Left lung (tissue), 14 donors: ENCODE measurements around the gene FBRSL1. TPM values are rescaled to one million over a fixed set of nuclear protein-coding genes. Genes with fewer than 3 reads are reported as not detected.
"Not testable (repeated sequence)": the region's sequence is repeated elsewhere in the genome, so short reads cannot be mapped to it uniquely, and the experiment has no call there.

Experiments used
- ATAC-seq: fragments of 200-7000 bp; cut with Tn5 transposase; one replicate; pipeline ENCODE4 v1.9.1; 2020; ENCODE audit warnings: moderate library complexity
- DNase-seq, 4 donors: peaks; one replicate each; pipeline ENCODE4 v3.0.0-alpha.2; 2013 to 2020
- H3K27ac ChIP-seq, 2 donors: fragments of 200-600 bp; sonication (generic) in 1 of 2; one replicate each; pipeline versions ENCODE4 v1.5.0 to v1.8.0; 2020 to 2021
- H3K27me3 ChIP-seq, 2 donors: fragments of 200-600 bp; sonication (generic) in 1 of 2; one replicate each; pipeline versions ENCODE4 v1.5.0 to v1.8.0; 2020 to 2021
- H3K36me3 ChIP-seq, 2 donors: fragments of 200-600 bp; sonication (generic) in 1 of 2; one replicate each; pipeline versions ENCODE4 v1.5.0 to v1.8.0; 2020 to 2021
- H3K4me1 ChIP-seq, 2 donors: fragments of 200-600 bp; one replicate each; pipeline ENCODE4 v1.8.0; 2021
- H3K4me3 ChIP-seq, 2 donors: fragments of 200-600 bp; sonication (generic) in 1 of 2; one replicate each; pipeline versions ENCODE4 v1.5.0 to v1.8.0; 2020 to 2021; ENCODE audit warnings: mild to moderate bottlenecking in 1 of 2
- H3K9me3 ChIP-seq, 2 donors: fragments of 200-600 bp; sonication (generic) in 1 of 2; one replicate each; pipeline versions ENCODE4 v1.5.0 to v1.8.0; 2020 to 2021
- intact Hi-C, 2 donors: fragments of 100-400 bp; cut with DNase I; formaldehyde crosslinking; loops; one replicate each; pipeline versions ENCODE4 v1.11.2 to v1.14.2; 2022
- long read RNA-seq, 12 donors: library from polyadenylated mRNA in 2 of 12; unstranded in 2 of 12; transcript quantifications; one replicate each; pipeline ENCODE4 v2.0.0 and lab custom pipeline, GENCODE V29; 2019 to 2026
- polyA plus RNA-seq, 6 donors: library from polyadenylated mRNA; unstranded; fragments of 120-200 nt; gene quantifications; one replicate each; pipeline ENCODE4 v1.2.1, GENCODE V29; 2013; ENCODE audit not compliant: insufficient read length in 6 of 6
- total RNA-seq, 2 donors: library from RNA; stranded (reverse); fragmentation: NEBNext Ultra II Directional; extraction: Animal tissue kit (Norgen Biotek cat#: 25700); gene quantifications; one replicate each; pipeline ENCODE4 v1.2.1, GENCODE V29; 2021
- TF ChIP-seq, protein P1 (sequence below), 2 donors: fragments of 200-600 bp; sonication (generic) in 1 of 2; IDR thresholded peaks; one replicate each; pipeline versions ENCODE4 v1.5.0 to v1.8.0; 2021; ENCODE audit warnings: antibody characterized with exemption in 2 of 2
- donor health status: DM: no; HTN: yes; CAD: no.
- donor health status: DM: no; HTN: no; CAD: no.

The FBRSL1 gene
- total RNA-seq (10 to 100 TPM; 44.7 to 49.4 TPM), polyA plus RNA-seq (100 to 1,000 TPM in 2 of 6 donors, 10 to 100 TPM in 4; 58.7 to 113 (median 91.9) TPM)
- long read RNA-seq, donor 1, partial matches to known transcripts = 5 of 28 reads
- long read RNA-seq, donor 1, other reads (novel, unspliced or antisense) = 22 of 28 reads
- long read RNA-seq, donor 2, partial matches to known transcripts = 27 of 30 reads
- long read RNA-seq, donor 2, other reads (novel, unspliced or antisense) = 0 of 30 reads
- long read RNA-seq, donor 3, partial matches to known transcripts = 11 of 17 reads
- long read RNA-seq, donor 3, other reads (novel, unspliced or antisense) = 6 of 17 reads
- long read RNA-seq, donor 4, partial matches to known transcripts = 0 of 2 reads
- long read RNA-seq, donor 4, other reads (novel, unspliced or antisense) = 2 of 2 reads
- long read RNA-seq, donor 5, partial matches to known transcripts = 19 of 29 reads
- long read RNA-seq, donor 5, other reads (novel, unspliced or antisense) = 7 of 29 reads
- long read RNA-seq, donor 6, partial matches to known transcripts = 9 of 15 reads
- long read RNA-seq, donor 6, other reads (novel, unspliced or antisense) = 5 of 15 reads
- long read RNA-seq, donor 7, partial matches to known transcripts = 0 of 1 reads
- long read RNA-seq, donor 7, other reads (novel, unspliced or antisense) = 0 of 1 reads
- long read RNA-seq, donor 8, partial matches to known transcripts = 21 of 23 reads
- long read RNA-seq, donor 8, other reads (novel, unspliced or antisense) = 0 of 23 reads
- long read RNA-seq, donor 9 = 0 reads
- long read RNA-seq, donor 10 = 0 reads
- long read RNA-seq, donor 11, partial matches to known transcripts = 0 of 10 reads
- long read RNA-seq, donor 11, other reads (novel, unspliced or antisense) = 10 of 10 reads
- long read RNA-seq, donor 12, partial matches to known transcripts = 0 of 6 reads
- long read RNA-seq, donor 12, other reads (novel, unspliced or antisense) = 5 of 6 reads

DNA sequence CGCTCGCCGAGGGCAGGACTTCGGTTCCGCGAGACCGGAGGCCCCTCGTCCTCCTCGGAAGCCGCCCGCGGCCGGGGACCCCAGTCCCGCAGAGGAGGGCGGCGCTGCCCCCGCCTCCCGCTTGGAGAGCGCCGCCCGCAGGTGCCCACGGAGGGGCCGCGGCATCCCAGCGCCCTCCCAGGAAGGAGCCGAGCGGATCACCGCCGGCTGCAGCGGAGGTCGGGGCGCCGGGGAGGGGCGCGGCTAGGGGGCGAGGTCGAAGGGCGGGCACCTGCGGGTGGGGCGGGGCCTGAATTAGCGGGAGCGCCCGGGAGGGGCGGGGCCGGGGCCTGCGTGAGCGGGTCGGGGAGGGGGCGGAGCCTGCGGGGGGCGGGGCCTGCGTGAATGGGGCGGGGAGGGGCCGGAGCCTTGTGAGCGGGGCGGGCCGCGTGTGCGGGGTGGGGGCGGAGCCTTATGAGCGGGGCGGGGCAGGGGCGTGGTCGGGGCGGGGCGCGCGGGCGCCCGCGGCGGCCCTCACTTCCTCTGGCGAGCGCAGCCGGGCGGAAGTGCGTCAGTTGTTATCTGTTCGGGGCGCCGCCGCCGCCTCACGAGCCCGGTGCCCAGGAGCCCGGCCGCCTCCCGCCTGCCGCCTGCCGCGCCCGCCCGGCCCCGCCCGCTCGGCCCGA lies at the start of gene FBRSL1:
FBRSL1 (plus strand) TSS at position 550 of the 665 bp plus-strand sequence.
- intact Hi-C loops = no loop called here
- H3K4me1 ChIP-seq = peaks cover 23 to 61% of the 10 kb centered on the region in 2 donors

DNA sequence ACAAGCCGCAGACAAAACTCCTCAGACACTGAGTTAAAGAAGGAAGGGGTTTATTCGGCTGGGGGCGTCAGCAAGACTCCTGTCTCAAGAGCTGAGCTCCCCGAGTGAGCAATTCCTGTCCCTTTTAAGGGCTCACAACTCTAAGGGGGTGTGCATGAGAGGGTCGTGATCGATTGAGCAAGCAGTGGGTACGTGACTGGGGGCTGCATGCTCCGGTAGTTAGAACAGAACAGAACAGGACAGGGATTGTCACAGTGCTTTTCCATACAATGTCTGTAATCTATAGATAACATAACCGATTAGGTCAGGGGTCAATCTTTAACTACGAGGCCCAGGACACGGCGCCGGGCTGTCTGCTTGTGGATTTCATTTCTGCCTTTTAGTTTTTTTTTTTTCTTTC lies 49.5 kb upstream of the FBRSL1 start:
- H3K9me3 ChIP-seq, ATAC-seq, intact Hi-C loops, H3K4me3 ChIP-seq, H3K36me3 ChIP-seq, H3K27ac ChIP-seq, H3K4me1 ChIP-seq: not testable (repeated sequence)
- H3K27me3 ChIP-seq = peaks cover 0 to 58% of the 10 kb centered on the region in 2 donors
- DNase-seq = peak in 1 of 4 donors; percentile 34

More for the DNA sequence above, at the start of gene FBRSL1:
- ATAC-seq = peak; percentile 85
- peak within 1 kb of the TSS; percentile 64 to 75 for H3K4me3 ChIP-seq
- no peaks in the 10 kb centered on the region for H3K27me3 ChIP-seq
- TF ChIP-seq, protein P1, sequence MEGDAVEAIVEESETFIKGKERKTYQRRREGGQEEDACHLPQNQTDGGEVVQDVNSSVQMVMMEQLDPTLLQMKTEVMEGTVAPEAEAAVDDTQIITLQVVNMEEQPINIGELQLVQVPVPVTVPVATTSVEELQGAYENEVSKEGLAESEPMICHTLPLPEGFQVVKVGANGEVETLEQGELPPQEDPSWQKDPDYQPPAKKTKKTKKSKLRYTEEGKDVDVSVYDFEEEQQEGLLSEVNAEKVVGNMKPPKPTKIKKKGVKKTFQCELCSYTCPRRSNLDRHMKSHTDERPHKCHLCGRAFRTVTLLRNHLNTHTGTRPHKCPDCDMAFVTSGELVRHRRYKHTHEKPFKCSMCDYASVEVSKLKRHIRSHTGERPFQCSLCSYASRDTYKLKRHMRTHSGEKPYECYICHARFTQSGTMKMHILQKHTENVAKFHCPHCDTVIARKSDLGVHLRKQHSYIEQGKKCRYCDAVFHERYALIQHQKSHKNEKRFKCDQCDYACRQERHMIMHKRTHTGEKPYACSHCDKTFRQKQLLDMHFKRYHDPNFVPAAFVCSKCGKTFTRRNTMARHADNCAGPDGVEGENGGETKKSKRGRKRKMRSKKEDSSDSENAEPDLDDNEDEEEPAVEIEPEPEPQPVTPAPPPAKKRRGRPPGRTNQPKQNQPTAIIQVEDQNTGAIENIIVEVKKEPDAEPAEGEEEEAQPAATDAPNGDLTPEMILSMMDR (IDR thresholded peaks at IDR 0.05) = no peak
- H3K27ac ChIP-seq = peak within 1 kb of the TSS; percentile 79 to 91
- peak; percentile 79 to 97 (median 93) for DNase-seq
- H3K36me3 ChIP-seq = no peaks in the 10 kb centered on the region
- no peaks in the 10 kb centered on the region for H3K9me3 ChIP-seq

DNA sequence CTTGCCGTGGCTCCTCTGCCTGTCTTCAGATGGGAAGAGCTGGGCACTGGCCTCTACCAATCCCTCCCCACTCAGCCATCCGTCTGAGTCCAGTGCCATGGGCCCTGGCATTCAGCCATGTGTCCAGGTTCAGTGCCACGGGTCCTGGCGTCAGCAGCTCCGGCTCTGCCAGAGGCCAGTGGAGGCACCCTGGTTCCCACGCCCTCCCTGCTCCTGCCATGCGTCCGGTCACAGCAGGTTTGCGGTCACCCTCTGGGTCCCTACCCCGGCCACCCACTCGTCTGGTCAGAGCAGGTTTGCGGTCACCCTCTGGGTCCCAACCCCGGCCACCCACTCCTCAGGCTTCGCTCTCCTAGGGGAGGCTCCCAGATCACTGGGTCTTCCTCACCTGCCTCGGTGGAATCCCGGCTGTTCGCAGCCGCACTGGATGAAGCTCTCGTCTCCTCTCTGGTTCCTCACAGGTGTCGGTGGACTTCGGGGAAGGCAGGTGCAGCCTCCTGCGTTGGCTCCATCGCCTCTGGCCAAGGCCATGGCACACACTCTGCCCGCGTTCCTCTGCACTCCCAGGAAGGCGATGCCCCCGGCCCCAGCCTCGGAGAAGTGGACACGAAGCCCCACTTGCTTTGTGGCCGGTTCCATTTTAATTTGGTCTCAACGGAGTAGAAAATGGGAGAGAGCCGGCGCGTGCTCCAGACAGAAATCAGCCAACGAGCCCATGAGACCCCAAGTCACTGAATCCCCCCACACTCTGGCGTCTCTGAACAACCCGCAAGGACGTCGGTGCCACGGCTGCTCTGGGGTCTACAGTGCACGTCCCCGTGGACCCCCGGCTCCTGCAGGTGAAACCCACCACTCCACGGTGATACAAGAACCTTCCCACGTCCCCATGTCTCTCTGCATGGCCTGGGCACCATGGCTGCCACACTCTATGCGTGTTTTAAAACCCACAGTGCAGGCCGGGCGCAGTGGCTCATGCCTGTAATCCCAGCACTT lies 47.8 kb upstream of the FBRSL1 start:
- intact Hi-C loops = no loop called here
- Histone ChIP-seq H3K36me3 (no peaks in the 10 kb centered on the region), H3K4me1 (peaks cover 0 to 7% of the 10 kb centered on the region in 2 donors), H3K27ac (no peak overlapping the region), H3K4me3 (no peak overlapping the region), H3K9me3 (no peaks in the 10 kb centered on the region), H3K27me3 (peaks cover 0 to 54% of the 10 kb centered on the region in 2 donors)
- TF ChIP-seq, protein P1 (IDR thresholded peaks at IDR 0.05) = no peak
- DNase-seq (peak in 1 of 4 donors; percentile 60), ATAC-seq (no peak)

DNA sequence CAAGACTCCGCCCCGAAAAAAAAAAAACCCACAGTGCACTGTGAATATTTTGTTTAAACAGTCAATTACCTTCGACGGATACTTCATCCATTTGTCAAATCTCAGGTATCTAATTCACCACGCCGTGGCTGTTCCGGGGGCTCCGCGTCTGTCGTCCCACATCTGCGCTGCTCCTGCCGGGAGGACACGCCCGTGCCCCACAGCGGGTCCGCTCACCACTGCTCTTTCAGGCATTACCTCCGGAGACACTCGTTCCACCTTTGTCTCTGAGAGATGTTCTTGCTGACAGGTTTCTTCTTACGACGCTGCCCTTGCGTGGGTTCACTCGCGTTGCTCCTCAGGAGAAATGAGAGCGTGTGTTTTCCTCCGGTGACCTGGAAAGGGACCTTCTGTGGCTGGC lies 46.9 kb upstream of the FBRSL1 start:
- Histone ChIP-seq H3K4me3 (no peak overlapping the region), H3K4me1 (no peaks in the 10 kb centered on the region), H3K27me3 (peaks cover 0 to 48% of the 10 kb centered on the region in 2 donors), H3K36me3 (no peaks in the 10 kb centered on the region), H3K9me3 (no peaks in the 10 kb centered on the region), H3K27ac (no peak overlapping the region)
- peak in 1 of 4 donors; percentile 62 for DNase-seq
- TF ChIP-seq, protein P1 (IDR thresholded peaks at IDR 0.05) = no peak
- intact Hi-C loops = no loop called here
- no peak for ATAC-seq
